Nephron (organoid): ENCODE results near the gene MEFV.

Experiments
- H3K27ac Mint-ChIP-seq, 3 experiments: 2 replicates each; pipeline ENCODE4 v1.8.0; 2020; ENCODE audit warnings: mixed read lengths in 3 of 3, mild to moderate bottlenecking in 2 of 3, moderate library complexity in 1 of 3
- H3K27me3 Mint-ChIP-seq: 2 replicates; pipeline ENCODE4 v1.8.0; 2021; ENCODE audit warnings: low read depth, mild to moderate bottlenecking, moderate library complexity, mixed read lengths
- H3K36me3 Mint-ChIP-seq: 2 replicates; pipeline ENCODE4 v1.8.0; 2020; ENCODE audit warnings: low read depth, mixed read lengths
- H3K4me1 Mint-ChIP-seq: 2 replicates; pipeline ENCODE4 v1.8.0; 2020; ENCODE audit warnings: mixed read lengths
- H3K4me3 Mint-ChIP-seq, 3 experiments: 2 replicates each; pipeline ENCODE4 v1.8.0; 2020; ENCODE audit warnings: mild to moderate bottlenecking in 3 of 3, mixed read lengths in 3 of 3, moderate library complexity in 2 of 3
- H3K9me3 Mint-ChIP-seq: 2 replicates; pipeline ENCODE4 v1.8.0; 2020; ENCODE audit warnings: mixed read lengths
- TF ChIP-seq, protein P1 (sequence below), 3 experiments: fragments of 200-600 bp; sonication (generic); IDR thresholded peaks; one replicate each; pipeline ENCODE4 v1.5.0; 2021; ENCODE audit warnings: antibody characterized with exemption in 3 of 3; ENCODE audit not compliant: unreplicated experiment in 3 of 3

The MEFV gene

DNA sequence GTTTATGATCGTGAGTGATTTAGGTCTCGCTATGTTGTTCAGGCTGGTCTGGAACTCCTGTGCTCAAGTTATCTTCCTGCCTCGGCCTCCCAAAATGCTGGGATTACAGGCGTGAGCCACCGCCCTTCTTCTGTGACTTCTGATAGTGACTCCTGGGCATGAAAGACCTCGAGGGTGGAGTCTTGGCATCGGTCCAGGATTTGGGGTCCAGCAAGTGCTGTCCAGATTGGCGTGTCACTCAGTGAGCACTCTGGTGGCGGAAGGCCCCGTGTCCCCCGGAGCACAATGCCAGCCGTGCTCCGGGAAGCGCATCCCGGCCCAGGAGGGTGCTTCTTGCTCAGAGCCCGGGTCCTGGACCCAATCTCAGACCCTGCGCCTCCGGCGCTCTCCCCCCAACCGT lies 61.6 kb downstream of the MEFV start:
- no peak overlapping the region for H3K27ac Mint-ChIP-seq
- peaks cover 86% of the 10 kb centered on the region for H3K27me3 Mint-ChIP-seq
- TF ChIP-seq, protein P1, sequence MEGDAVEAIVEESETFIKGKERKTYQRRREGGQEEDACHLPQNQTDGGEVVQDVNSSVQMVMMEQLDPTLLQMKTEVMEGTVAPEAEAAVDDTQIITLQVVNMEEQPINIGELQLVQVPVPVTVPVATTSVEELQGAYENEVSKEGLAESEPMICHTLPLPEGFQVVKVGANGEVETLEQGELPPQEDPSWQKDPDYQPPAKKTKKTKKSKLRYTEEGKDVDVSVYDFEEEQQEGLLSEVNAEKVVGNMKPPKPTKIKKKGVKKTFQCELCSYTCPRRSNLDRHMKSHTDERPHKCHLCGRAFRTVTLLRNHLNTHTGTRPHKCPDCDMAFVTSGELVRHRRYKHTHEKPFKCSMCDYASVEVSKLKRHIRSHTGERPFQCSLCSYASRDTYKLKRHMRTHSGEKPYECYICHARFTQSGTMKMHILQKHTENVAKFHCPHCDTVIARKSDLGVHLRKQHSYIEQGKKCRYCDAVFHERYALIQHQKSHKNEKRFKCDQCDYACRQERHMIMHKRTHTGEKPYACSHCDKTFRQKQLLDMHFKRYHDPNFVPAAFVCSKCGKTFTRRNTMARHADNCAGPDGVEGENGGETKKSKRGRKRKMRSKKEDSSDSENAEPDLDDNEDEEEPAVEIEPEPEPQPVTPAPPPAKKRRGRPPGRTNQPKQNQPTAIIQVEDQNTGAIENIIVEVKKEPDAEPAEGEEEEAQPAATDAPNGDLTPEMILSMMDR (IDR thresholded peaks at IDR 0.05; ENCODE audit: unreplicated experiment in 3 of 3) = no peak
- H3K4me1 Mint-ChIP-seq = peaks cover 4% of the 10 kb centered on the region
- peaks cover 5% of the 10 kb centered on the region for H3K36me3 Mint-ChIP-seq
- H3K9me3 Mint-ChIP-seq = peaks cover 6% of the 10 kb centered on the region
- no peak overlapping the region for H3K4me3 Mint-ChIP-seq

DNA sequence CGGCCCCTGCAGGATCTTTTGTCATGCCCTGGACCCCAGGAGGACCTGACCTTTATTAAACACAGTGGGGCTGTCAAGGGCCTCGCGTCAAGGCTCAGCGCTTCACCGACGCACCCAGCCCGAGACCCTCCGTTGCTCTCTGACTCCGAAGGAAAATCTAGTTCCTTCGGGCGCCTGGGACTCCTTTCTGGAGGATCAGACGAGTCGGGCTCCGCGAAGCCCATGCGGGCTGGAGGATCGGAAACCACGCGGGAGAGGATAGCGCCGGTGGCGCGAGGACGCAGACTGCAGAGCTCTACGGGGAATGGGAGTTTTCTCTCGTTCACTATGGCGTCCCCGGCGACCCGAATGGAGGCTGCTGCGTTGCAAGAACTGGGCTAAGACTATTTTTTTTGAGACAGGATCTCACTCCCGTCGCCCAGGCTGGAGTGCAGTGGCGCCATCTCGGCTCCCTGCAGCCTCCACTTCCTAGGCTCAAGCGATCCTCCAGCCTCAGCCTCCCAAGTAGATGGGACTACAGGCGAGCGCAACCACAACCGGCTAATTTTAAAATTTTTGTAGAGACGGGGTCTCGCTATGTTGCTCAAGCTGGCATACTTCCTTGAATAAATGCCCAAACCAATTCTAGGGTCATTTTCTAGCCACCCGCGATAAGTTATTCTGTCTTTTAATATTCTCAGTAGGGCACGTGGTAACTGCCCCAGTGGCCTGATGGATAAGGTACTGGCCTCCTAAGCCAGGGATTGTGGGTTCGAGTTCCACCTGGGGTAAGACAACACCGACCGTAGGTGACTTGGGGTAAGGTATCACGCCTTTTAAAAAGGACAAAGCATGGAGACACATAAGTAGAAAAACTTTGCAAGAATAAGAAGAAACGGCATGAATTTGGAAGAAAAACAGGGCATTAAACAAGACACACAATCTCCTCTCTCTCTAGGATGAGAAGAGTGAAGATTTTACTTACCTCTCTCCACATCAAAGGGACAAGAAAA lies 62.9 kb downstream of the MEFV start:
- TF ChIP-seq, protein P1 (IDR thresholded peaks at IDR 0.05; ENCODE audit: unreplicated experiment in 3 of 3) = no peak
- Mint-ChIP-seq H3K9me3 (peaks cover 6% of the 10 kb centered on the region), H3K27ac (no peak overlapping the region), H3K36me3 (peaks cover 5% of the 10 kb centered on the region), H3K4me1 (peaks cover 7% of the 10 kb centered on the region), H3K4me3 (no peak overlapping the region), H3K27me3 (peaks cover 92% of the 10 kb centered on the region)

DNA sequence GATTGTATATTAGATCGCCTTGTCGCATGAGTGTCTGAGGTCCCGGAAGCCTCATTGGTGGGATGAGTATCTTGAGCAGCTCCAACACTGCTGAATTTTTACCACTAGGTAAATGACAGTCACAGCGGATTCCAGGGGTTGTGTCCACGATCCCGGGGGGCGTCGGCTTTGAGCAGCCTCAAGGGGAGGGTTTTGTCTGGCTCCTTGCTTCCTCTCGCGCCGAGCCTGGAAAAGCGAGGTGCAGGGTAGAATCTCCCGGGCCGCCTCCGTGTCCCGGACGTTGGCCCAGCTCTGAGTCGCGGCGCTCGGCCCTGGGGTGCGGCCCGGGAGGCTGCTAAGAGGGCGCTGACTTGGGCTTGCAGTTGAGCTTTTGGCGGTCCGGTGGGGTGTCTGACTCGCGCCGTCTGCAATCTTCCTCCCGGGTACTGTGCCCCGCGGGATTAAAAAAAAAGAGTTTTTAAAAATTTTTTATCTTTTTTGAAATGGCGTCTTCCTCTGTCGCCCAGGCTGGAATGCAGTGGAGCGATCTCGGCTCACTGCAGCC lies 63.9 kb downstream of the MEFV start:
- H3K27ac Mint-ChIP-seq = no peak overlapping the region
- H3K27me3 Mint-ChIP-seq = peaks cover 95% of the 10 kb centered on the region
- no peak overlapping the region for H3K4me3 Mint-ChIP-seq
- peaks cover 6% of the 10 kb centered on the region for H3K9me3 Mint-ChIP-seq
- TF ChIP-seq, protein P1 (IDR thresholded peaks at IDR 0.05; ENCODE audit: unreplicated experiment in 3 of 3) = no peak
- H3K36me3 Mint-ChIP-seq = peaks cover 5% of the 10 kb centered on the region
- peaks cover 15% of the 10 kb centered on the region for H3K4me1 Mint-ChIP-seq
